SK-N-SH treated with all-trans-retinoic acid at 6 μM for 48 hours (cell line): ENCODE data around the gene NKRF.

ENCODE experiments used
- RARB ChIP-seq: fragments of 250-450 bp; sonication (Bioruptor Pico); IDR thresholded peaks from 2 replicates; pipeline ENCODE4 v1.8.0; 2021; ENCODE audit warnings: mild to moderate bottlenecking, moderate library complexity
- TCF4 ChIP-seq: fragments of 250-450 bp; sonication (Bioruptor Pico); IDR thresholded peaks from 2 replicates; pipeline ENCODE4 v1.8.0; 2021; ENCODE audit warnings: mild to moderate bottlenecking, moderate library complexity, borderline replicate concordance
- TSHZ2 ChIP-seq: fragments of 250-450 bp; sonication (Bioruptor Pico); IDR thresholded peaks from 2 replicates; pipeline ENCODE4 v1.5.0; 2020; ENCODE audit warnings: mild to moderate bottlenecking, moderate library complexity

DNA sequence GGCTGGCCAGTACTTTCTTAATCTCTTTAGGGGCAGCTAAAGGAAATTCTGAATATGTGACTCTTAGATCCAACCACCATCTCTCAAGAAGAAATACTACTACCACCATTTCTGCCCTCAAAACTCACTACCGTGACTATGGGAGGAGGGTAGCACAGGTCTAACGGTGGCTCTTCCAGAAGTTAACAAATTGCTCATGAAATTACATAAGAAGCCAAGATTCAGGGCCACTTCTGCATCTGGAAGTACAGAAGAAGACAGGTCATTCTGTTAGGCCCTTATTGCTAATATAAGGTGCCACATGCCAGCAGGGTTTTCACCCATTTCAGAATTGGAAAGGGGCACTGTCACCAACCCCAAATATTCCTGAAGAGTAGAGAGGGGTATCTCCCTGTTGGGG, 19.6 kb upstream of the NKRF start:
- TF ChIP-seq TCF4 (CRISPR knock-in tag) = no peak
- TF ChIP-seq RARB (CRISPR knock-in tag) = no peak
- TF ChIP-seq TSHZ2 (CRISPR knock-in tag) = no peak
